ENCODE data around the gene CSNK2A1. TPM values are rescaled to one million over a fixed set of nuclear protein-coding genes. Genes with fewer than 3 reads are reported as not detected.
"Not testable (repeated sequence)": the region's sequence is repeated elsewhere in the genome, so short reads cannot be mapped to it uniquely, and the experiment has no call there.

The CSNK2A1 gene
- total and polyA plus RNA-seq, 7 donors, result 43.9 to 180 (median 122) TPM

GRCh38 chr20:460180-460579 lies 83.4 kb downstream of the CSNK2A1 start:
- 29 to 37% (median 29%) methylated on average over 3 of the region's 3 CpGs for WGBS, 3 donors
- Histone ChIP-seq H3K27ac (peak overlapping the region; percentile 95), H3K4me1 (peaks cover 34% of the 10 kb centered on the region), H3K36me3 (ENCODE audit: insufficient read depth in 1 of 2, low read depth in 1 of 2) (no peaks in the 10 kb centered on the region), H3K9me3 (no peaks in the 10 kb centered on the region), H3K27me3 (ENCODE audit: insufficient read depth in 3 of 3, low read length in 2 of 3) (no peaks in the 10 kb centered on the region), H3K4me3 (peak overlapping the region; percentile 81)
- intact Hi-C loops (cut with DNase I), result no loop called here
- DNase-seq, result no peak
- ATAC-seq, result no peak
- no peak for TF ChIP-seq CTCF (IDR thresholded peaks at IDR 0.05)

GRCh38 chr20:458776-459175 lies 84.8 kb downstream of the CSNK2A1 start:
- intact Hi-C loops (cut with DNase I), result loop anchor here in 1 of 2 donors (10.0 kb wide), 1 partner anchor 66 kb away; no protein-coding TSS in a partner anchor
- ATAC-seq, result no peak
- no peak for TF ChIP-seq CTCF (IDR thresholded peaks at IDR 0.05)
- Histone ChIP-seq H3K4me1 (peaks cover 38% of the 10 kb centered on the region), H3K9me3 (no peaks in the 10 kb centered on the region), H3K27ac (peak overlapping the region; percentile 95), H3K4me3 (no peak overlapping the region), H3K27me3 (ENCODE audit: insufficient read depth in 3 of 3, low read length in 2 of 3) (no peaks in the 10 kb centered on the region), H3K36me3 (ENCODE audit: insufficient read depth in 1 of 2, low read depth in 1 of 2) (no peaks in the 10 kb centered on the region)
- DNase-seq, result no peak
- 20 to 31% (median 24%) methylated on average over 6 of the region's 6 CpGs for WGBS, 3 donors

- ATAC-seq (no peak), DNase-seq (no peak)
- WGBS, 3 donors, result 43 to 52% (median 48%) methylated on average over 3 of the region's 3 CpGs
- peaks cover 23% of the 10 kb centered on the region for H3K4me1 ChIP-seq
- intact Hi-C loops (cut with DNase I), result loop anchor here in 1 of 2 donors (10.0 kb wide), 1 partner anchor 70 kb away; no protein-coding TSS in a partner anchor
- H3K9me3 ChIP-seq, result no peaks in the 10 kb centered on the region
- no peaks in the 10 kb centered on the region for H3K27me3 ChIP-seq (ENCODE audit: insufficient read depth in 3 of 3, low read length in 2 of 3)
- H3K27ac ChIP-seq, result no peak overlapping the region
- H3K4me3 ChIP-seq, result no peak overlapping the region
- peaks cover 0 to 5% of the 10 kb centered on the region in 2 donors for H3K36me3 ChIP-seq (ENCODE audit: insufficient read depth in 1 of 2, low read depth in 1 of 2)
- TF ChIP-seq CTCF (IDR thresholded peaks at IDR 0.05), result no peak
Observed at GRCh38 chr20:454951-455350, 88.6 kb downstream of the CSNK2A1 start.

- peaks cover 0 to 14% of the 10 kb centered on the region in 2 donors for H3K36me3 ChIP-seq (ENCODE audit: insufficient read depth in 1 of 2, low read depth in 1 of 2)
- intact Hi-C loops (cut with DNase I), result loop anchor here in 1 of 2 donors (10.0 kb wide), 1 partner anchor 73 kb away; no protein-coding TSS in a partner anchor
- ATAC-seq; H3K27me3 ChIP-seq (ENCODE audit: insufficient read depth in 3 of 3, low read length in 2 of 3); DNase-seq; H3K4me1 ChIP-seq; H3K4me3 ChIP-seq; H3K27ac ChIP-seq; H3K9me3 ChIP-seq: not testable (repeated sequence)
- WGBS, 3 donors, result 86 to 90% (median 87%) methylated on average over 11 of the region's 11 CpGs
Observed at GRCh38 chr20:452021-452420, 91.6 kb downstream of the CSNK2A1 start.

- peak in 2 of 4 donors; percentile 4 to 36 for ATAC-seq
- H3K36me3 ChIP-seq (ENCODE audit: insufficient read depth in 1 of 2, low read depth in 1 of 2), result peaks cover 8 to 62% of the 10 kb centered on the region in 2 donors
- WGBS, 3 donors, result 56 to 82% (median 62%) methylated on average over 5 of the region's 5 CpGs
Observed at GRCh38 chr20:445514-446336, 97.9 kb downstream of the CSNK2A1 start.

More at GRCh38 chr20:445514-446336, 97.9 kb downstream of the CSNK2A1 start:
- DNase-seq, result no peak
- Histone ChIP-seq H3K9me3 (no peaks in the 10 kb centered on the region), H3K27ac (peak overlapping the region; percentile 68), H3K4me1 (peaks cover 32% of the 10 kb centered on the region), H3K4me3 (no peak overlapping the region), H3K27me3 (ENCODE audit: insufficient read depth in 3 of 3, low read length in 2 of 3) (no peaks in the 10 kb centered on the region)
- intact Hi-C loops (cut with DNase I), result no loop called here
- no peak for TF ChIP-seq CTCF (IDR thresholded peaks at IDR 0.05)

Measured in psoas muscle (tissue), 8 donors.